DND-41 (cell line): Measurements from ENCODE around the gene TGM1.

ENCODE experiments used
- ATAC-seq: fragments of 200-7000 bp; cut with Tn5 transposase; 3 replicates; pipeline ENCODE4 v1.9.1; 2021; ENCODE audit warnings: low read depth; ENCODE audit not compliant: insufficient read depth
- DNase-seq: peaks from one replicate; pipeline ENCODE4 v3.0.0-alpha.2; 2020
- H2AFZ ChIP-seq: 2 replicates; pipeline ENCODE4 v1.6.0; 2012; ENCODE audit warnings: low read depth, low read length
- H3K27ac ChIP-seq: 2 replicates; pipeline ENCODE4 v1.5.1; 2012; ENCODE audit warnings: low read length, inconsistent platforms
- H3K27me3 ChIP-seq: fragments of 200-600 bp; sonication (generic); 2 replicates; pipeline ENCODE4 v1.6.0; 2012; ENCODE audit warnings: low read length, mild to moderate bottlenecking, inconsistent platforms; ENCODE audit not compliant: insufficient read depth, poor library complexity
- H3K36me3 ChIP-seq: 2 replicates; pipeline ENCODE4 v1.5.1; 2012; ENCODE audit warnings: low read length, inconsistent platforms; ENCODE audit not compliant: insufficient read depth
- H3K4me1 ChIP-seq: 2 replicates; pipeline ENCODE4 v1.5.1; 2012; ENCODE audit warnings: mild to moderate bottlenecking, low read length; ENCODE audit not compliant: insufficient read depth
- H3K4me2 ChIP-seq: 2 replicates; pipeline ENCODE4 v1.6.0; 2012; ENCODE audit warnings: mild to moderate bottlenecking, moderate library complexity, low read length, inconsistent platforms; ENCODE audit not compliant: insufficient read depth
- H3K4me3 ChIP-seq, 2 experiments: fragments of 200-600 bp in 1 of 2; shearing (Covaris generic) in 1 of 2; 2 replicates each; pipeline ENCODE4 v1.5.1; 2012 to 2016; ENCODE audit warnings: inconsistent platforms in 2 of 2, low read length in 2 of 2, mild to moderate bottlenecking in 2 of 2, low read depth in 1 of 2, moderate library complexity in 1 of 2
- H3K79me2 ChIP-seq: 2 replicates; pipeline ENCODE4 v1.6.0; 2012; ENCODE audit warnings: low read length, inconsistent platforms; ENCODE audit not compliant: insufficient read depth
- H3K9ac ChIP-seq: 2 replicates; pipeline ENCODE4 v1.6.0; 2012; ENCODE audit warnings: low read depth, mild to moderate bottlenecking, inconsistent platforms, low read length, moderate library complexity
- H3K9me3 ChIP-seq: 2 replicates; pipeline ENCODE4 v1.5.1; 2012; ENCODE audit warnings: low read length, moderate library complexity, mild to moderate bottlenecking, inconsistent platforms; ENCODE audit not compliant: insufficient read depth, severe bottlenecking
- H4K20me1 ChIP-seq: 2 replicates; pipeline ENCODE4 v1.6.0; 2012; ENCODE audit warnings: low read length; ENCODE audit not compliant: insufficient read depth
- CTCF ChIP-seq: IDR thresholded peaks from 2 replicates; pipeline ENCODE4 v1.5.1; 2012; ENCODE audit warnings: borderline replicate concordance, low read length, moderate library complexity, mild to moderate bottlenecking; ENCODE audit not compliant: poor library complexity, severe bottlenecking; ENCODE audit errors: extremely low read depth
- EZH2 ChIP-seq: IDR thresholded peaks from 3 replicates; pipeline ENCODE4 v1.6.1; 2012; ENCODE audit warnings: borderline replicate concordance, low read depth, mild to moderate bottlenecking, moderate library complexity, low read length, inconsistent platforms; ENCODE audit not compliant: severe bottlenecking

TGM1 gene

GRCh38 chr14:24212924-24213865, 49.8 kb downstream of the TGM1 start, which contains the start of gene CHMP4A:
Gene CHMP4A, minus strand, starts transcription at chr14:24213488. Its CDS starts 49 bp downstream, at chr14:24213439.
- Histone ChIP-seq H3K4me3 (peak within 1 kb of the TSS; percentile 61 to 89), H3K9me3 (no peaks in the 10 kb centered on the region), H4K20me1 (no peaks in the 10 kb centered on the region), H3K4me1 (peaks cover 47% of the 10 kb centered on the region), H3K9ac (peak within 1 kb of the TSS; percentile 84), H3K27me3 (no peaks in the 10 kb centered on the region), H3K79me2 (peaks cover 46% of the 10 kb centered on the region), H3K36me3 (peaks cover 40% of the 10 kb centered on the region), H2AFZ (peak within 1 kb of the TSS; percentile 90), H3K27ac (peak within 1 kb of the TSS; percentile 88), H3K4me2 (peak within 1 kb of the TSS; percentile 92)
- DNase-seq (peak; percentile 98), ATAC-seq (peak; percentile 84)
- TF ChIP-seq CTCF, result peak; percentile 17
- TF ChIP-seq EZH2, result no peak

GRCh38 chr14:24211311-24211710, 51.7 kb downstream of the TGM1 start:
- Histone ChIP-seq H3K9me3 (no peaks in the 10 kb centered on the region), H3K27me3 (no peaks in the 10 kb centered on the region), H3K79me2 (peaks cover 43% of the 10 kb centered on the region), H4K20me1 (no peaks in the 10 kb centered on the region), H3K4me1 (peaks cover 39% of the 10 kb centered on the region), H3K36me3 (peaks cover 50% of the 10 kb centered on the region), H3K4me2 (peak overlapping the region; percentile 92), H2AFZ (no peak overlapping the region), H3K4me3 (no peak overlapping the region), H3K27ac (no peak overlapping the region), H3K9ac (no peak overlapping the region)
- no peak for TF ChIP-seq CTCF
- no peak for TF ChIP-seq EZH2
- DNase-seq (no peak), ATAC-seq (no peak)

- TF ChIP-seq CTCF (no peak), EZH2 (no peak)
- H3K36me3 ChIP-seq, result peaks cover 78% of the 10 kb centered on the region
- H3K9ac ChIP-seq, result no peak overlapping the region
- peaks cover 14% of the 10 kb centered on the region for H3K4me1 ChIP-seq
- H3K9me3 ChIP-seq, result peaks cover 3% of the 10 kb centered on the region
- H4K20me1 ChIP-seq, result no peaks in the 10 kb centered on the region
- H3K27me3 ChIP-seq, result no peaks in the 10 kb centered on the region
- ATAC-seq (no peak), DNase-seq (no peak)
- H3K79me2 ChIP-seq, result peaks cover 22% of the 10 kb centered on the region
- no peak overlapping the region for H3K4me2 ChIP-seq
- H3K4me3 ChIP-seq, result no peak overlapping the region
- no peak overlapping the region for H2AFZ ChIP-seq
- no peak overlapping the region for H3K27ac ChIP-seq
Measured at GRCh38 chr14:24207625-24208024, 55.4 kb downstream of the TGM1 start.
